HepG2 (cell line): ENCODE data around the gene ACTR1B. TPM values are rescaled to one million over a fixed set of nuclear protein-coding genes. Genes with fewer than 3 reads are reported as not detected.

Experiments
- BCLAF1 ChIP-seq: fragments of 450-650 bp; IDR thresholded peaks from 2 replicates; pipeline ENCODE4 v1.6.1; 2017; ENCODE audit warnings: mild to moderate bottlenecking
- CCAR2 ChIP-seq: fragments of 200-400 bp; formaldehyde crosslinking; optimal IDR thresholded peaks from 2 replicates; pipeline ENCODE3; 2018; ENCODE audit warnings: low read depth, mild to moderate bottlenecking, low read length, moderate library complexity
- DDIT3 ChIP-seq: sonication (generic); formaldehyde crosslinking; IDR thresholded peaks from 2 replicates; pipeline ENCODE4 v1.4.0; 2020; ENCODE audit warnings: mild to moderate bottlenecking, missing genetic modification reagents
- FOXA1 ChIP-seq, 2 experiments: fragments of 450-650 bp in 1 of 2; sonication (generic) in 1 of 2; formaldehyde crosslinking in 1 of 2; IDR thresholded peaks; 2 replicates each; pipeline versions ENCODE4 v1.4.0 to v1.6.1; 2016 to 2020; ENCODE audit warnings: missing genetic modification reagents in 1 of 2
- FOXO4 ChIP-seq: sonication (generic); formaldehyde crosslinking; conservative IDR thresholded peaks from 2 replicates; pipeline ENCODE4 v1.8.1; 2023; ENCODE audit warnings: missing genetic modification reagents
- KMT2B ChIP-seq: IDR thresholded peaks from 2 replicates; pipeline ENCODE4 v1.6.1; 2016; ENCODE audit warnings: missing genetic modification reagents, missing compliant biosample characterization
- MTERF4 ChIP-seq: sonication (generic); formaldehyde crosslinking; IDR thresholded peaks from 2 replicates; pipeline ENCODE4 v1.8.0; 2023; ENCODE audit warnings: mild to moderate bottlenecking, missing genetic modification reagents
- NFE2L2 ChIP-seq: fragments of 150-350 bp; IDR thresholded peaks from 2 replicates; pipeline ENCODE4 v1.6.1; 2014; ENCODE audit warnings: low read length
- PAF1 ChIP-seq: IDR thresholded peaks from 2 replicates; pipeline ENCODE4 v1.6.1; 2016; ENCODE audit warnings: missing genetic modification reagents, missing compliant biosample characterization
- PLRG1 ChIP-seq: fragments of 450-650 bp; conservative IDR thresholded peaks from 2 replicates; pipeline ENCODE4 v1.6.1; 2016
- SNAPC4 ChIP-seq: sonication (generic); formaldehyde crosslinking; IDR thresholded peaks from 2 replicates; pipeline ENCODE4 v1.4.0; 2020; ENCODE audit warnings: mild to moderate bottlenecking, missing genetic modification reagents
- SRSF4 ChIP-seq: fragments of 200-400 bp; formaldehyde crosslinking; IDR thresholded peaks from one replicate; pipeline ENCODE4 v1.6.1; 2018; ENCODE audit warnings: mild to moderate bottlenecking, low read depth, low read length, moderate library complexity; ENCODE audit not compliant: poor library complexity, severe bottlenecking
- THYN1 ChIP-seq: sonication (generic); formaldehyde crosslinking; IDR thresholded peaks from 2 replicates; pipeline ENCODE4 v1.8.1; 2023; ENCODE audit warnings: low read depth, mild to moderate bottlenecking, moderate library complexity, missing genetic modification reagents, borderline replicate concordance
- ZMYM3 ChIP-seq: sonication (generic); formaldehyde crosslinking; IDR thresholded peaks from 2 replicates; pipeline ENCODE4 v1.5.1; 2020; ENCODE audit warnings: mild to moderate bottlenecking, missing genetic modification reagents
- ZNF207 ChIP-seq: fragments of 450-650 bp; IDR thresholded peaks from 2 replicates; pipeline ENCODE4 v1.6.1; 2016; ENCODE audit warnings: antibody characterized with exemption, borderline replicate concordance
- ZNF253 ChIP-seq: sonication (generic); formaldehyde crosslinking; IDR thresholded peaks from 2 replicates; pipeline ENCODE4 v1.8.0; 2022; ENCODE audit warnings: mild to moderate bottlenecking, missing genetic modification reagents, borderline replicate concordance
- ZNF543 ChIP-seq: sonication (generic); formaldehyde crosslinking; IDR thresholded peaks from 2 replicates; pipeline ENCODE4 v1.4.0; 2020; ENCODE audit warnings: mild to moderate bottlenecking, missing genetic modification reagents
- ZNF879 ChIP-seq: sonication (generic); formaldehyde crosslinking; IDR thresholded peaks from 2 replicates; pipeline ENCODE4 v1.8.1; 2023; ENCODE audit warnings: missing genetic modification reagents
- polyA plus RNA-seq, 8 experiments: library from polyadenylated mRNA; depleted of rRNA in 3 of 8; stranded (reverse) in 7 of 8; unstranded in 1 of 8; fragments of >200 nt; fragmentation: Illumina TruSeq in 4 of 8; extraction: Trizol in 4 of 8; gene quantifications; 2 replicates each; pipeline versions ENCODE4 v1.2.1 to v1.2.3, GENCODE V29; 2011 to 2016; ENCODE audit warnings: low read depth in 4 of 8, missing spikeins in 1 of 8, mixed read lengths in 1 of 8; ENCODE audit not compliant: insufficient read depth in 1 of 8
- total RNA-seq, 5 experiments: library from RNA; depleted of rRNA; stranded (reverse); fragments of >200 nt; fragmentation: Illumina TruSeq; extraction: Trizol; gene quantifications; 2 replicates each; pipeline ENCODE4 v1.2.3, GENCODE V29; 2016; ENCODE audit warnings: low read depth in 1 of 5

ACTR1B gene
- total and polyA plus RNA-seq, 2 of the 13 experiments (the other 11 are each of a cell fraction or from before 2014, with no cell fraction given) = 61.7 to 76.7 TPM

- TF ChIP-seq SNAPC4 = peak; percentile 62; the same call in 1 of the 2 replicates
- TF ChIP-seq ZNF207 = no peak
- no peak for TF ChIP-seq PAF1
- peak; percentile 58; the same call in 1 of the 2 replicates for TF ChIP-seq KMT2B
- peak; percentile 54; the same call in 1 of the 2 replicates for TF ChIP-seq ZMYM3 (CRISPR knock-in tag)
- no peak for TF ChIP-seq CCAR2
- no peak for TF ChIP-seq FOXA1 (IDR thresholded peaks at IDR 0.05)
- no peak for TF ChIP-seq FOXA1 (CRISPR knock-in tag; IDR thresholded peaks at IDR 0.05)
- TF ChIP-seq MTERF4 = 0 out of 2 replicates have a peak, but pooled peaks have one; percentile 63
- no peak for TF ChIP-seq ZNF253 (CRISPR knock-in tag)
- no peak for TF ChIP-seq PLRG1
- TF ChIP-seq SRSF4 = no peak
- TF ChIP-seq DDIT3 (CRISPR knock-in tag) = no peak
- no peak for TF ChIP-seq FOXO4 (CRISPR knock-in tag)
- TF ChIP-seq THYN1 = no peak
- TF ChIP-seq BCLAF1 = no peak
- no peak for TF ChIP-seq ZNF879 (CRISPR knock-in tag)
- TF ChIP-seq NFE2L2 = no peak
- TF ChIP-seq ZNF543 (CRISPR knock-in tag) = no peak
Measured at GRCh38 chr2:97663962-97664635, at the start of gene ACTR1B (continued).
